RWPE2 (cell line): Measurements from ENCODE around the gene CLK1.
A peak's percentile ranks its signal among the peaks of the same experiment; 100 is the strongest.

Experiments
- ATAC-seq: fragments of 200-7000 bp; cut with Tn5 transposase; 3 replicates; pipeline ENCODE4 v1.9.1; 2021; ENCODE audit warnings: low read depth
- DNase-seq: peaks from one replicate; pipeline ENCODE4 v3.0.0-alpha.2; 2020; ENCODE audit warnings: low spot score
- H3K27ac ChIP-seq: fragments of 450-650 bp; 2 replicates; pipeline ENCODE4 v1.5.1; 2017; ENCODE audit warnings: mild to moderate bottlenecking; ENCODE audit not compliant: poor library complexity, severe bottlenecking
- H3K27me3 ChIP-seq: fragments of 250-450 bp; sonication (Bioruptor Pico); 2 replicates; pipeline ENCODE4 v1.5.1; 2021; ENCODE audit warnings: mild to moderate bottlenecking, moderate library complexity; ENCODE audit not compliant: insufficient read depth, poor library complexity, severe bottlenecking
- H3K36me3 ChIP-seq: fragments of 250-450 bp; sonication (Bioruptor Pico); 2 replicates; pipeline ENCODE4 v1.5.1; 2020; ENCODE audit warnings: low read depth, mild to moderate bottlenecking, moderate library complexity
- H3K4me1 ChIP-seq: fragments of 250-450 bp; sonication (Bioruptor Pico); 2 replicates; pipeline ENCODE4 v1.5.1; 2021; ENCODE audit warnings: mild to moderate bottlenecking, moderate library complexity; ENCODE audit not compliant: insufficient read depth, poor library complexity, severe bottlenecking
- H3K4me3 ChIP-seq: fragments of 250-450 bp; sonication (Bioruptor Pico); 2 replicates; pipeline ENCODE4 v1.5.1; 2021; ENCODE audit warnings: mild to moderate bottlenecking, moderate library complexity; ENCODE audit not compliant: severe bottlenecking
- H3K9me3 ChIP-seq: fragments of 250-450 bp; sonication (Bioruptor Pico); 2 replicates; pipeline ENCODE4 v1.5.1; 2021; ENCODE audit warnings: mild to moderate bottlenecking, moderate library complexity; ENCODE audit not compliant: severe bottlenecking
- TF ChIP-seq, protein P1 (sequence below): fragments of 450-650 bp; IDR thresholded peaks from one replicate; pipeline ENCODE4 v1.5.1; 2017; ENCODE audit warnings: mild to moderate bottlenecking, moderate library complexity; ENCODE audit not compliant: poor library complexity, severe bottlenecking

CLK1 gene

DNA sequence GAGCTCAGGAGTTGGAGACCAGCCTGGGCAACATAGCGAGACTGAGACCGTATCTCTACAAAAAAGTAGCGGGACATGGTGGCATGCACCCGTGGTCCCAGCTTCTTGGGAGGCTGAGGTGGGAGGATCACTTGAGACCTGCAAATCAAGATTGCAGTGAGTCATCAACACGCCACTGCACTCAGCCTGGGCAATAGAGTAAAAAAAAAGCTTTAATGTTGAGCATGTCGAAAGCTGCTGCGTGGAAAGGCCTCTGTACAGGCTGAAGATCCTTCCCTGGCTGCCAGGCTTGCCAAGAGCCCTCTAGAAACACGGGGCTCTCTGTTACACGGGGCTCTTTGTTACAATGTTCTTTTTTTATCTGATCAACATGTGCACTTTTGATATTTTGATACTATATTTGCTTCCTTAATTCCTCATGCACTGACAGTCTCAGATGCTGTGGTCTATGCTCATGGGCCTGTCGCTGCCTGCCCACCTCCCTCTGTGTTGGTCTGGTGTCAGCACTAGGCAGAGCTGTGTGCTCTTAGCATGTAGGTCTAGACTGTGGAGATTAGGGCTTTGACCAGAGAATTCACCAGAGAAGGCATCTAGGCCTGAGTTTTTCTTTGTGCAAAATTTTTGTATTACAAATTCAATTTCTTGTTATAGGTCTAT is 18.7 kb downstream of the CLK1 start:
- TF ChIP-seq, protein P1, sequence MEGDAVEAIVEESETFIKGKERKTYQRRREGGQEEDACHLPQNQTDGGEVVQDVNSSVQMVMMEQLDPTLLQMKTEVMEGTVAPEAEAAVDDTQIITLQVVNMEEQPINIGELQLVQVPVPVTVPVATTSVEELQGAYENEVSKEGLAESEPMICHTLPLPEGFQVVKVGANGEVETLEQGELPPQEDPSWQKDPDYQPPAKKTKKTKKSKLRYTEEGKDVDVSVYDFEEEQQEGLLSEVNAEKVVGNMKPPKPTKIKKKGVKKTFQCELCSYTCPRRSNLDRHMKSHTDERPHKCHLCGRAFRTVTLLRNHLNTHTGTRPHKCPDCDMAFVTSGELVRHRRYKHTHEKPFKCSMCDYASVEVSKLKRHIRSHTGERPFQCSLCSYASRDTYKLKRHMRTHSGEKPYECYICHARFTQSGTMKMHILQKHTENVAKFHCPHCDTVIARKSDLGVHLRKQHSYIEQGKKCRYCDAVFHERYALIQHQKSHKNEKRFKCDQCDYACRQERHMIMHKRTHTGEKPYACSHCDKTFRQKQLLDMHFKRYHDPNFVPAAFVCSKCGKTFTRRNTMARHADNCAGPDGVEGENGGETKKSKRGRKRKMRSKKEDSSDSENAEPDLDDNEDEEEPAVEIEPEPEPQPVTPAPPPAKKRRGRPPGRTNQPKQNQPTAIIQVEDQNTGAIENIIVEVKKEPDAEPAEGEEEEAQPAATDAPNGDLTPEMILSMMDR, result no peak
- Histone ChIP-seq H3K4me1 (no peaks in the 10 kb centered on the region), H3K27ac (no peak overlapping the region), H3K36me3 (no peaks in the 10 kb centered on the region), H3K9me3 (no peaks in the 10 kb centered on the region), H3K27me3 (no peaks in the 10 kb centered on the region), H3K4me3 (no peak overlapping the region)
- ATAC-seq (peak; percentile 57), DNase-seq (no peak)

DNA sequence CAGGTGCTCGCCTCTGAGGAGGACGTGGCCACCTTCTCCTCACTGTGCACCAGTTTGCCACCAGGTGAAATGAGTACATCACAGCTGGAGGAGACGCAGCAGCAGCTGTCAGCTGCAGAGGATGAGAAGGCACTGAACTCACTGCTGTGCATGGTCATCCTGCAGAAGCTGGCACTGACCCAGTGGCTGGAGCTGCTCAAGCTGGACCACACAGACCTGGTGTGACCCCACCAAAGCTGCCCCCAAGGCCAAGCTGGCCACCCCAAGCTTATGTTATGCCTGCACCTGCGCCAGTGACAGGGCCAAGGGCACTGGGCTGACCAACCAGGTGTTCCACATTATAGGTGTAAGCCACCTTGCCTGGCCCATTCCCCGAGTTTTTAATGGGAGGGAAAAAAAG is 19.3 kb downstream of the CLK1 start:
- Histone ChIP-seq H3K4me1 (no peaks in the 10 kb centered on the region), H3K36me3 (no peaks in the 10 kb centered on the region), H3K27me3 (no peaks in the 10 kb centered on the region), H3K4me3 (no peak overlapping the region), H3K9me3 (no peaks in the 10 kb centered on the region), H3K27ac (no peak overlapping the region)
- TF ChIP-seq, protein P1, result no peak
- ATAC-seq, result no peak
- no peak for DNase-seq

GRCh38 chr2:200843993-200844948 is 20.2 kb downstream of the CLK1 start:
- no peaks in the 10 kb centered on the region for H3K4me1 ChIP-seq
- H3K27ac ChIP-seq, result no peak overlapping the region
- TF ChIP-seq, protein P1, result no peak
- no peaks in the 10 kb centered on the region for H3K36me3 ChIP-seq
- ATAC-seq, result no peak
- H3K9me3 ChIP-seq, result no peaks in the 10 kb centered on the region
- no peak for DNase-seq
- no peaks in the 10 kb centered on the region for H3K27me3 ChIP-seq
- H3K4me3 ChIP-seq, result no peak overlapping the region

- no peak for DNase-seq
- TF ChIP-seq, protein P1, result no peak
- Histone ChIP-seq H3K4me3 (no peak overlapping the region), H3K36me3 (no peaks in the 10 kb centered on the region), H3K9me3 (peaks cover 6% of the 10 kb centered on the region), H3K27ac (no peak overlapping the region), H3K4me1 (no peaks in the 10 kb centered on the region), H3K27me3 (no peaks in the 10 kb centered on the region)
- peak; percentile 35 for ATAC-seq
Measured at GRCh38 chr2:200839513-200839912, 24.9 kb downstream of the CLK1 start.
